ENCODE data around the gene NF1. TPM values are rescaled to one million over a fixed set of nuclear protein-coding genes. Genes with fewer than 3 reads are reported as not detected.

Gene NF1
- total and polyA plus RNA-seq, 3 donors from 2014 or later: 60.6 to 99.0 (median 97.6) TPM

DNA sequence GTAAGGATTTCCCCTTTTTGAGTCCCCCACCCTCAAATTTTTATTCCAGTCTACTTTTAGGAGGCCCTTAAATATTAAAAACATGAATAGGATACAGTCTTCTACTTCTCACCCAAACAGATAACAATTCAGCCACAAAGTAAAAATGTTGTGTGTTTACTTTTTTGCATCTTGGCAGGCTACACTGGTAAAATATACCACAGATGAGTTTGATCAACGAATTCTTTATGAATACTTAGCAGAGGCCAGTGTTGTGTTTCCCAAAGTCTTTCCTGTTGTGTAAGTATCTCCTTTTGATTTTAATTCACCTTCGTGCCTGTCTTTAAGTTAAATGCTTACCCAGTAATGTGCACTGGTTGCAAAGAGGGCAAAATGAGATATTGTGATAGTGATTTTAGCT lies 262.3 kb downstream of the NF1 start:
- Histone ChIP-seq H3K9me3 (no peaks in the 10 kb centered on the region), H3K4me1 (no peaks in the 10 kb centered on the region), H3K4me3 (no peak overlapping the region), H3K27me3 (no peaks in the 10 kb centered on the region), H3K27ac (no peak overlapping the region), H3K36me3 (ENCODE audit: low read depth, missing control alignments) (no peaks in the 10 kb centered on the region)
- DNase-seq: no peak
- TF ChIP-seq POLR2A (IDR thresholded peaks at IDR 0.05): no peak
- TF ChIP-seq CTCF (IDR thresholded peaks at IDR 0.05): no peak
- 79 to 86% methylated on average over 2 of the region's 2 CpGs for WGBS, 2 donors
- intact Hi-C loops (cut with DNase I; ENCODE audit: low total_unique reads): no loop called here

DNA sequence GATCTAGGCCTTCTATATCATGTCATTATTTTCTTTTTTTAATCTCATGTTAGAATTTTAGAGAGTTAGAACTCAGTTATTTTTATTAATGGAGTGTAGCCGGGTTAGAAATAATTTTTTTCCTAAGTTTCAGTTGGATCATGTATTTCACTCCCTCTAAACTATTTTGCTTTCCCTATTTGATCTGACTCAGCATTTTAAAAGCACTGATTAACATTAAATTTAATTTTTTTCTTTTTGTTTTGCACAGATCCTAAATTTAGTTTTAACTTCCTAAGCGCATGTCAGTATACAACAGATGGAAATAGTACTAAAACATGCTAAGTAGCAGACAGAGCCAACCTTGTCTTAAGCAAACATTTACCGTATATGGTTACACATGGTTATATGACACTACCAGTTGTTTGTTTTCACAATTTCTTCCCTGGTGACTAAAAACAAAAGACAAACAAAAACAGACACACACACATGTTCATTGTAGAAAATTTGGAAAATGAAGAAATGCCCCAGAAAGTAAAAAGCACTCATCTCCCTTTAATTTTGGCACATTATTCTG lies 263.1 kb downstream of the NF1 start:
- no peaks in the 10 kb centered on the region for H3K36me3 ChIP-seq (ENCODE audit: low read depth, missing control alignments)
- intact Hi-C loops (cut with DNase I; ENCODE audit: low total_unique reads): no loop called here
- H3K4me3 ChIP-seq: no peak overlapping the region
- no peaks in the 10 kb centered on the region for H3K9me3 ChIP-seq
- no peaks in the 10 kb centered on the region for H3K4me1 ChIP-seq
- DNase-seq: no peak
- TF ChIP-seq POLR2A (IDR thresholded peaks at IDR 0.05) (no peak), CTCF (IDR thresholded peaks at IDR 0.05) (no peak)
- WGBS, 2 donors: 78 to 84% methylated on average over 3 of the region's 3 CpGs
- no peaks in the 10 kb centered on the region for H3K27me3 ChIP-seq
- H3K27ac ChIP-seq: no peak overlapping the region

DNA sequence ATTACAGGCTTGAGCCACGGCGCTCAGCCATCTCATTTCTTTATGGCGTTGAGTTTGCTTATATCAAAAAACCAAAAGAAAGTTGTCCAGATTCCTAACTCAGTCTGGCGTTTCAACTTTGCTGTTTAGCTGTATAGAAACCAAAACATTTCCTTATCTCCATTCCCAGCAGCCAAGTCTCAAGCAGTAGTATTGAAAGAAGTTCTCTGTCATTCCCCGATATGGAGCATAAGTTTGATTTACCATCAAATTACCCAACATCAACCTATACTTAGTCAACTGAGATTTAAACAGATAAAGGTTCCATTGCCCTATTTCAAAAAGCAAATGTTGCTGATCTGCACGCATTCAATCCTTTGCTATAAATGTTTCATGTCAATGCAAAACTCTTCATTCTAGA lies 269.2 kb downstream of the NF1 start:
- no peaks in the 10 kb centered on the region for H3K9me3 ChIP-seq
- no peaks in the 10 kb centered on the region for H3K36me3 ChIP-seq (ENCODE audit: low read depth, missing control alignments)
- TF ChIP-seq CTCF (IDR thresholded peaks at IDR 0.05): no peak
- no peak for TF ChIP-seq POLR2A (IDR thresholded peaks at IDR 0.05)
- no peak overlapping the region for H3K4me3 ChIP-seq
- DNase-seq: no peak
- no peaks in the 10 kb centered on the region for H3K4me1 ChIP-seq
- H3K27ac ChIP-seq: no peak overlapping the region
- intact Hi-C loops (cut with DNase I; ENCODE audit: low total_unique reads): no loop called here
- no peaks in the 10 kb centered on the region for H3K27me3 ChIP-seq
- 95 to 97% methylated on average over 6 of the region's 6 CpGs for whole genome bisulfite sequencing, 2 donors

DNA sequence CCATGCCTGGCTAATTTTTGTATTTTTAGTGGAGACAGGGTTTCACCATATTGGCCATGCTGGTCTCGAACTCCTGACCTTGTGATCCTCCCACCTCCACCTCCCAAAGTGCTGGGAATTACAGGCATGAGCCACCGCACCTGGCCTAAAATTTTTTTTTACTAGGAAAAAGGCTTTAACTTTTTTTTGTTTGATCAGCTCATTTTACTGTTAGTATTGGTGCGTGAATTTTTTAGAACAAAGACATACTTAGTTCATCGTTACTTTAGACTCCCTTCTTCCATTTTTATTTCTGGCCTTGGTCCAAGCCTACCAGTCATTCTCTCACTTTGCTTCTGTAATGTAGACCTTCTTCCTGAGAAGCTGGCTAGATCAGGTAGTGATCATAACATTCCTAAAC lies 271.3 kb downstream of the NF1 start:
- 91 to 92% methylated on average over 4 of the region's 4 CpGs for WGBS, 2 donors
- Histone ChIP-seq H3K9me3 (no peaks in the 10 kb centered on the region), H3K27me3 (no peaks in the 10 kb centered on the region), H3K27ac (no peak overlapping the region), H3K36me3 (ENCODE audit: low read depth, missing control alignments) (no peaks in the 10 kb centered on the region), H3K4me3 (no peak overlapping the region), H3K4me1 (no peaks in the 10 kb centered on the region)
- no peak for TF ChIP-seq POLR2A (IDR thresholded peaks at IDR 0.05)
- TF ChIP-seq CTCF (IDR thresholded peaks at IDR 0.05): no peak
- intact Hi-C loops (cut with DNase I; ENCODE audit: low total_unique reads): no loop called here
- no peak for DNase-seq

DNA sequence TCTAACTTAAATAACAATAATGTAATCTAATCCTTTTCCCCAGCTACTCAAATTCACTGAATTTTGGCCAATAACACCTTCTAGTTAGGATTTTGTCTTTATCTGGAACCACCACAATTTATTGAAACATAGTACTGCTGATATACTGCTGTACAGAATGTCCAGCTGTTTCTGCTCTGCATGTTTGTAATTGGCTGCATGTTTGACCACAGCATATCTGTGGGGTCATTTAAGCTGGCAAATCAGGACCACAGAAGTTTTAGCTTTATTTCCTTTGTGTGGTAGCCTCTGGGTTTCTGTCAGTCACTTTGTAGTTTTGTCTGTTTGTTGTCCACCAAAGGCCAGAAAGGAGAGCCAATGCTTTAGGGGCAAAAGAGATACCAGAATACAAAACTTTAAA lies 274.5 kb downstream of the NF1 start:
- H3K36me3 ChIP-seq (ENCODE audit: low read depth, missing control alignments): no peaks in the 10 kb centered on the region
- TF ChIP-seq POLR2A (IDR thresholded peaks at IDR 0.05) (no peak), CTCF (IDR thresholded peaks at IDR 0.05) (no peak)
- no peak for DNase-seq
- no peaks in the 10 kb centered on the region for H3K4me1 ChIP-seq
- H3K27me3 ChIP-seq: no peaks in the 10 kb centered on the region
- no peak overlapping the region for H3K4me3 ChIP-seq
- H3K27ac ChIP-seq: no peak overlapping the region
- no peaks in the 10 kb centered on the region for H3K9me3 ChIP-seq
- intact Hi-C loops (cut with DNase I; ENCODE audit: low total_unique reads): no loop called here

Data from testis (tissue), 3 donors.